HCT116 (cell line): ENCODE data around the gene MLXIPL. TPM values are rescaled to one million over a fixed set of nuclear protein-coding genes. Genes with fewer than 3 reads are reported as not detected.

ENCODE experiments used
- ATAC-seq: fragments of 200-7000 bp; cut with Tn5 transposase; 2 replicates; pipeline ENCODE4 v1.9.1; 2020; ENCODE audit warnings: mild to moderate bottlenecking, moderate library complexity
- BruUV-seq: library from RNA; stranded (reverse); fragments of 400-500 nt; replicated peaks from 2 replicates; lab custom pipeline; 2021; lab: Mats Ljungman, UMichigan
- CTCF ChIA-PET: fragments of 300-600 bp; sonication (Branson Sonifier 250); formaldehyde crosslinking; loops from one replicate; lab custom pipeline; 2021; ENCODE audit warnings: antibody characterized with exemption; lab: Charles Lee
- POLR2A ChIA-PET: fragments of 300-600, 350-600 bp; sonication (Branson Sonifier 250); formaldehyde crosslinking; loops from one replicate; lab custom pipeline; 2021; ENCODE audit warnings: antibody characterized with exemption; lab: Charles Lee
- RAD21 ChIA-PET, 2 experiments: fragments of 300-600 bp; sonication (Branson Sonifier 250); formaldehyde crosslinking; loops; one replicate each; lab custom pipeline; 2023; ENCODE audit warnings: low total read pairs in 2 of 2; ENCODE audit not compliant: uncharacterized antibody in 2 of 2, unreplicated experiment in 2 of 2, low non-redundant PET in 1 of 2; lab: Charles Lee
- DNase-seq: peaks from one replicate; pipeline ENCODE4 v3.0.0-alpha.2; 2010; ENCODE audit warnings: low read depth, low spot score
- H2AFZ ChIP-seq: fragments of 200-600 bp; shearing (Covaris generic), sonication (generic); 2 replicates; pipeline ENCODE4 v1.6.1; 2017; ENCODE audit warnings: low read depth, mixed run types, mixed read lengths, antibody characterized with exemption, low read length; ENCODE audit not compliant: poor library complexity, severe bottlenecking
- H3K27ac ChIP-seq: 2 replicates; pipeline ENCODE4 v1.5.1; 2012; ENCODE audit warnings: low read depth, low read length
- H3K27me3 ChIP-seq: fragments of 200-600 bp; sonication (generic); 2 replicates; pipeline ENCODE4 v1.6.1; 2016; ENCODE audit warnings: mixed run types, low read length, mixed read lengths; ENCODE audit not compliant: insufficient read depth
- H3K36me3 ChIP-seq, 2 experiments: fragments of 200-500 bp in 1 of 2; fragments of 200-600 bp in 1 of 2; sonication (Bioruptor generic) in 1 of 2; sonication (generic) in 1 of 2; 2 replicates each; pipeline versions ENCODE4 v1.5.1 to v1.6.1; 2014 to 2016; ENCODE audit warnings: low read length in 2 of 2, inconsistent platforms in 1 of 2, mixed read lengths in 1 of 2, mixed run types in 1 of 2; ENCODE audit not compliant: insufficient read depth in 2 of 2, control insufficient read depth in 1 of 2
- H3K4me1 ChIP-seq, 2 experiments: fragments of 200-600 bp in 1 of 2; sonication (generic) in 1 of 2; 2 replicates each; pipeline versions ENCODE4 v1.5.1 to v1.6.1; 2012 to 2017; ENCODE audit warnings: low read length in 2 of 2, inconsistent platforms in 1 of 2, mild to moderate bottlenecking in 1 of 2, mixed read lengths in 1 of 2, mixed run types in 1 of 2, moderate library complexity in 1 of 2; ENCODE audit not compliant: insufficient read depth in 2 of 2, control insufficient read depth in 1 of 2
- H3K4me2 ChIP-seq: fragments of 200-600 bp; sonication (generic); 2 replicates; pipeline ENCODE4 v1.6.1; 2017; ENCODE audit warnings: mixed run types, low read length, mixed read lengths
- H3K4me3 ChIP-seq, 2 experiments: fragments of 200-600 bp in 1 of 2; sonication (generic) in 1 of 2; replicated peaks in 1 of 2; 2 replicates each; pipeline ENCODE4 v1.5.1; 2011 to 2016; ENCODE audit warnings: low read length in 2 of 2, control low read depth in 1 of 2, low read depth in 1 of 2, mild to moderate bottlenecking in 1 of 2, mixed read lengths in 1 of 2, mixed run types in 1 of 2
- H3K79me2 ChIP-seq: fragments of 200-600 bp; sonication (generic); 2 replicates; pipeline ENCODE4 v1.6.1; 2017; ENCODE audit warnings: mild to moderate bottlenecking, mixed run types, low read length, moderate library complexity, mixed read lengths; ENCODE audit not compliant: insufficient read depth
- H3K9ac ChIP-seq: fragments of 200-600 bp; sonication (generic); 2 replicates; pipeline ENCODE4 v1.6.1; 2016; ENCODE audit warnings: low read length, mixed read lengths
- H3K9me2 ChIP-seq: fragments of 200-600 bp; sonication (generic), shearing (Covaris generic); 2 replicates; pipeline ENCODE4 v1.6.1; 2017; ENCODE audit warnings: mixed run types, mild to moderate bottlenecking, moderate library complexity; ENCODE audit not compliant: insufficient read depth
- H3K9me3 ChIP-seq, 2 experiments: fragments of 200-500 bp in 1 of 2; fragments of 200-600 bp in 1 of 2; sonication (Bioruptor generic) in 1 of 2; sonication (generic) in 1 of 2; 2 replicates each; pipeline ENCODE4 v1.6.1; 2014 to 2017; ENCODE audit warnings: low read length in 2 of 2, mixed read lengths in 2 of 2, inconsistent platforms in 1 of 2, low read depth in 1 of 2, mild to moderate bottlenecking in 1 of 2, mixed run types in 1 of 2, moderate library complexity in 1 of 2; ENCODE audit not compliant: control insufficient read depth in 1 of 2, insufficient read depth in 1 of 2
- H4K20me1 ChIP-seq: fragments of 200-600 bp; sonication (generic), shearing (Covaris generic); 2 replicates; pipeline ENCODE4 v1.6.1; 2017; ENCODE audit warnings: mixed run types, mild to moderate bottlenecking, moderate library complexity; ENCODE audit not compliant: insufficient read depth
- EGR1 ChIP-seq: IDR thresholded peaks from 2 replicates; pipeline ENCODE4 v1.6.1; 2012; ENCODE audit warnings: low read depth
- ELF1 ChIP-seq: IDR thresholded peaks from 2 replicates; pipeline ENCODE4 v1.6.1; 2012; ENCODE audit warnings: low read depth, borderline replicate concordance
- EZH2 ChIP-seq: fragments of 200-600 bp; sonication (generic); IDR thresholded peaks from 2 replicates; pipeline ENCODE4 v1.6.1; 2017; ENCODE audit warnings: antibody characterized with exemption, mixed run types
- FOSL1 ChIP-seq: IDR thresholded peaks from 2 replicates; pipeline ENCODE4 v1.6.1; 2012; ENCODE audit warnings: low read depth
- JUND ChIP-seq: IDR thresholded peaks from 2 replicates; pipeline ENCODE4 v1.6.1; 2012
- SIN3A ChIP-seq: IDR thresholded peaks from 2 replicates; pipeline ENCODE4 v1.6.1; 2012; ENCODE audit warnings: low read depth
- SP1 ChIP-seq: IDR thresholded peaks from 2 replicates; pipeline ENCODE4 v1.6.1; 2012; ENCODE audit warnings: low read depth
- TCF7L2 ChIP-seq: IDR thresholded peaks from 2 replicates; pipeline ENCODE4 v1.7.0; 2011; ENCODE audit warnings: borderline replicate concordance, inconsistent platforms; ENCODE audit not compliant: insufficient read depth, insufficient read length; ENCODE audit errors: extremely low read depth
- ZFX ChIP-seq: fragments of 450-650 bp; IDR thresholded peaks from 2 replicates; pipeline ENCODE4 v1.6.1; 2017
- ZNF274 ChIP-seq: fragments of 200-500 bp; sonication (Bioruptor generic); IDR thresholded peaks from 2 replicates; pipeline ENCODE4 v1.6.1; 2014; ENCODE audit warnings: mild to moderate bottlenecking, low read depth, low read length, inconsistent platforms
- intact Hi-C: fragments of 100-400 bp; cut with micrococcal nuclease; formaldehyde crosslinking; loops from 2 replicates; pipeline ENCODE4 v1.10.0; 2022
- total RNA-seq: library from RNA; stranded (reverse); gene quantifications from one replicate; pipeline ENCODE4 v1.2.1, GENCODE V29; 2021; ENCODE audit not compliant: unreplicated experiment
- TF ChIP-seq, protein P1 (sequence below): IDR thresholded peaks from 2 replicates; pipeline ENCODE4 v1.6.1; 2012; ENCODE audit warnings: low read depth

Gene MLXIPL
- total RNA-seq, 1 experiment from 2014 or later: 79.4 TPM

DNA sequence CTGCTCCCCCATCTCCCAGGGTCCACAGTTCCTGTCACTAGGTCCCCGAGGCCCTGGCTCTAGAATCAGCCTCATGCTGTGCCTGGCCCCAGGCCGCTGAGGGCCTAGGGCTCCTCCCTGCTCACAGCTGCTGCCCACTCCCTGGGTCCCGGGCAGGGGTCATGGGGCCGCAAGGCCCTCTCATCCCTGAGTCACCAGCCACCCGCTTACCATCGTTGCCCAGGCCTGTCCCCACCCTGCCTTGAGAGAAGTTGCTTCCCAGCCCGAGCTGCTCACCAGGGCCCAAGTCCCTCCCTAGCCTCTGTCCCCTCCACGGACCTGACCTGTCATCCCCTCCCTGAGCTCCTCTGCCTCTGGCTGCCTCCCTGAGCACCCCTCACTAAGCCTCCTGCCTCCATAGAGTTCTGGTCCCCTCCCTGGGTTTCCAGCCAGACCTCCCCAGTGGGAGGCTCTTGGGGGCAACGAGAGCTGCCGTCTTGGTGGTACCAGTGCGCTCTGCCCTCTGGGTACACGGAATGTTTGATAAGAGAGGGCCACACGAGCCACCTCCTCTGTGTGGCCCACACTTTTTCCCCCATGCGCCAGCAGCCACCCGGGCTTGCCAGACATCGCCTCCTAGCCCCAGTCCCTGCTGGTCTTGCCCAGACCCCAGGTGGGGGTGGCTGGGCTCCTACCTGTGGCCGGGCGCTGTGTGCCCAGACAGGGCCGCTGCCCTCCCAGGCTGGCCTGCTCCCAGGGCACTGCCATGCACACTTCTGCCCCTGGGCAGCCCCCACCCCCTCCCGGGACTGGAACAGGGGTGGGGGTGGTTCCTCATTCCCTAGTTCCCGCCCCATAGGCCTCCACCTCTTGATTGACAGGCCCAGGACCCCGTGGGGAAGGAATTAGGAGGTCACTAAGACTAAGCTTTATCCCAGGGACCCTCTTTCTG is 21.3 kb downstream of the MLXIPL start:
- Histone ChIP-seq H2AFZ (no peak overlapping the region), H3K9me3 (no peaks in the 10 kb centered on the region), H3K9me2 (no peaks in the 10 kb centered on the region), H3K27me3 (no peaks in the 10 kb centered on the region), H3K4me3 (no peak overlapping the region), H3K9ac (no peak overlapping the region), H3K79me2 (no peaks in the 10 kb centered on the region), H4K20me1 (no peaks in the 10 kb centered on the region), H3K27ac (no peak overlapping the region), H3K4me2 (peak overlapping the region; percentile 43), H3K36me3 (no peaks in the 10 kb centered on the region; a peak in 1 of 4 replicates), H3K4me1 (peaks cover 10 to 29% of the 10 kb centered on the region in 2 experiments; a peak in 3 of 4 replicates)
- TF ChIP-seq SIN3A (no peak), ZNF274 (no peak), ZFX (no peak), FOSL1 (0 out of 2 replicates have a peak, but pooled peaks have one; percentile 10), ELF1 (no peak), SP1 (no peak), EZH2 (no peak), JUND (peak; percentile 15; the same call in 1 of the 2 replicates), EGR1 (no peak), TCF7L2 (no peak)
- TF ChIP-seq, protein P1, sequence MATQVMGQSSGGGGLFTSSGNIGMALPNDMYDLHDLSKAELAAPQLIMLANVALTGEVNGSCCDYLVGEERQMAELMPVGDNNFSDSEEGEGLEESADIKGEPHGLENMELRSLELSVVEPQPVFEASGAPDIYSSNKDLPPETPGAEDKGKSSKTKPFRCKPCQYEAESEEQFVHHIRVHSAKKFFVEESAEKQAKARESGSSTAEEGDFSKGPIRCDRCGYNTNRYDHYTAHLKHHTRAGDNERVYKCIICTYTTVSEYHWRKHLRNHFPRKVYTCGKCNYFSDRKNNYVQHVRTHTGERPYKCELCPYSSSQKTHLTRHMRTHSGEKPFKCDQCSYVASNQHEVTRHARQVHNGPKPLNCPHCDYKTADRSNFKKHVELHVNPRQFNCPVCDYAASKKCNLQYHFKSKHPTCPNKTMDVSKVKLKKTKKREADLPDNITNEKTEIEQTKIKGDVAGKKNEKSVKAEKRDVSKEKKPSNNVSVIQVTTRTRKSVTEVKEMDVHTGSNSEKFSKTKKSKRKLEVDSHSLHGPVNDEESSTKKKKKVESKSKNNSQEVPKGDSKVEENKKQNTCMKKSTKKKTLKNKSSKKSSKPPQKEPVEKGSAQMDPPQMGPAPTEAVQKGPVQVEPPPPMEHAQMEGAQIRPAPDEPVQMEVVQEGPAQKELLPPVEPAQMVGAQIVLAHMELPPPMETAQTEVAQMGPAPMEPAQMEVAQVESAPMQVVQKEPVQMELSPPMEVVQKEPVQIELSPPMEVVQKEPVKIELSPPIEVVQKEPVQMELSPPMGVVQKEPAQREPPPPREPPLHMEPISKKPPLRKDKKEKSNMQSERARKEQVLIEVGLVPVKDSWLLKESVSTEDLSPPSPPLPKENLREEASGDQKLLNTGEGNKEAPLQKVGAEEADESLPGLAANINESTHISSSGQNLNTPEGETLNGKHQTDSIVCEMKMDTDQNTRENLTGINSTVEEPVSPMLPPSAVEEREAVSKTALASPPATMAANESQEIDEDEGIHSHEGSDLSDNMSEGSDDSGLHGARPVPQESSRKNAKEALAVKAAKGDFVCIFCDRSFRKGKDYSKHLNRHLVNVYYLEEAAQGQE: no peak
- RAD21 ChIA-PET: no interaction called here
- intact Hi-C loops: no loop called here
- peak; percentile 31; the same call in 1 of the 2 replicates for ATAC-seq
- no peak for DNase-seq
- CTCF ChIA-PET: no interaction called here
- POLR2A ChIA-PET: interaction anchor here (1.2 kb wide), 1 partner anchor 135 kb away, joined by 3 read pairs; the partner anchor contains the start of gene ABHD11
- BruUV-seq: no TSS peak
